Tibial nerve (tissue), 4 donors: ENCODE measurements around the gene NFKBIE.

Experiments used
- EP300 ChIP-seq, 2 donors: sonication (generic); formaldehyde crosslinking; IDR thresholded peaks; one replicate each; pipeline ENCODE4 v1.6.1; 2017; ENCODE audit warnings: antibody characterized with exemption in 2 of 2, mild to moderate bottlenecking in 1 of 2
- POLR2A ChIP-seq, 2 donors: fragments of 450-650 bp; IDR thresholded peaks; one replicate each; pipeline ENCODE4 v1.6.1; 2017; ENCODE audit warnings: antibody characterized with exemption in 2 of 2, mild to moderate bottlenecking in 2 of 2, moderate library complexity in 2 of 2
- TF ChIP-seq, protein P1 (sequence below), 5 experiments: fragments of 200-600 bp in 3 of 5; fragments of 450-650 bp in 2 of 5; sonication (generic) in 3 of 5; IDR thresholded peaks; one replicate each; pipeline ENCODE4 v1.5.1; 2016 to 2019; ENCODE audit warnings: antibody characterized with exemption in 5 of 5, mild to moderate bottlenecking in 3 of 5, moderate library complexity in 2 of 5

- TF ChIP-seq EP300 (IDR thresholded peaks at IDR 0.05) (peak in 1 of 2 donors; percentile 42), POLR2A (IDR thresholded peaks at IDR 0.05) (peak in 1 of 2 donors; percentile 30)
- TF ChIP-seq, protein P1, sequence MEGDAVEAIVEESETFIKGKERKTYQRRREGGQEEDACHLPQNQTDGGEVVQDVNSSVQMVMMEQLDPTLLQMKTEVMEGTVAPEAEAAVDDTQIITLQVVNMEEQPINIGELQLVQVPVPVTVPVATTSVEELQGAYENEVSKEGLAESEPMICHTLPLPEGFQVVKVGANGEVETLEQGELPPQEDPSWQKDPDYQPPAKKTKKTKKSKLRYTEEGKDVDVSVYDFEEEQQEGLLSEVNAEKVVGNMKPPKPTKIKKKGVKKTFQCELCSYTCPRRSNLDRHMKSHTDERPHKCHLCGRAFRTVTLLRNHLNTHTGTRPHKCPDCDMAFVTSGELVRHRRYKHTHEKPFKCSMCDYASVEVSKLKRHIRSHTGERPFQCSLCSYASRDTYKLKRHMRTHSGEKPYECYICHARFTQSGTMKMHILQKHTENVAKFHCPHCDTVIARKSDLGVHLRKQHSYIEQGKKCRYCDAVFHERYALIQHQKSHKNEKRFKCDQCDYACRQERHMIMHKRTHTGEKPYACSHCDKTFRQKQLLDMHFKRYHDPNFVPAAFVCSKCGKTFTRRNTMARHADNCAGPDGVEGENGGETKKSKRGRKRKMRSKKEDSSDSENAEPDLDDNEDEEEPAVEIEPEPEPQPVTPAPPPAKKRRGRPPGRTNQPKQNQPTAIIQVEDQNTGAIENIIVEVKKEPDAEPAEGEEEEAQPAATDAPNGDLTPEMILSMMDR (IDR thresholded peaks at IDR 0.05) = peak in 4 of 5 experiments; percentile 7 to 32 (median 14)
These were observed 41.9 kb downstream of the NFKBIE start, which contains the start of gene SLC29A1 for GRCh38 chr6:44223319-44224028.
